ENCODE measurements around the gene NDUFV3.

- TF ChIP-seq POLR2AphosphoS5 (IDR thresholded peaks at IDR 0.05) (no peak), POLR2A (IDR thresholded peaks at IDR 0.05) (no peak)
These were observed 13.1 kb downstream of the NDUFV3 start for GRCh38 chr21:42906233-42906632.

Data from transverse colon (tissue), 3 donors.